ENCODE data around the gene DMC1.
"Not testable (repeated sequence)": the region's sequence is repeated elsewhere in the genome, so short reads cannot be mapped to it uniquely, and the experiment has no call there.

DMC1 gene, protein sequence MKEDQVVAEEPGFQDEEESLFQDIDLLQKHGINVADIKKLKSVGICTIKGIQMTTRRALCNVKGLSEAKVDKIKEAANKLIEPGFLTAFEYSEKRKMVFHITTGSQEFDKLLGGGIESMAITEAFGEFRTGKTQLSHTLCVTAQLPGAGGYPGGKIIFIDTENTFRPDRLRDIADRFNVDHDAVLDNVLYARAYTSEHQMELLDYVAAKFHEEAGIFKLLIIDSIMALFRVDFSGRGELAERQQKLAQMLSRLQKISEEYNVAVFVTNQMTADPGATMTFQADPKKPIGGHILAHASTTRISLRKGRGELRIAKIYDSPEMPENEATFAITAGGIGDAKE

DNA sequence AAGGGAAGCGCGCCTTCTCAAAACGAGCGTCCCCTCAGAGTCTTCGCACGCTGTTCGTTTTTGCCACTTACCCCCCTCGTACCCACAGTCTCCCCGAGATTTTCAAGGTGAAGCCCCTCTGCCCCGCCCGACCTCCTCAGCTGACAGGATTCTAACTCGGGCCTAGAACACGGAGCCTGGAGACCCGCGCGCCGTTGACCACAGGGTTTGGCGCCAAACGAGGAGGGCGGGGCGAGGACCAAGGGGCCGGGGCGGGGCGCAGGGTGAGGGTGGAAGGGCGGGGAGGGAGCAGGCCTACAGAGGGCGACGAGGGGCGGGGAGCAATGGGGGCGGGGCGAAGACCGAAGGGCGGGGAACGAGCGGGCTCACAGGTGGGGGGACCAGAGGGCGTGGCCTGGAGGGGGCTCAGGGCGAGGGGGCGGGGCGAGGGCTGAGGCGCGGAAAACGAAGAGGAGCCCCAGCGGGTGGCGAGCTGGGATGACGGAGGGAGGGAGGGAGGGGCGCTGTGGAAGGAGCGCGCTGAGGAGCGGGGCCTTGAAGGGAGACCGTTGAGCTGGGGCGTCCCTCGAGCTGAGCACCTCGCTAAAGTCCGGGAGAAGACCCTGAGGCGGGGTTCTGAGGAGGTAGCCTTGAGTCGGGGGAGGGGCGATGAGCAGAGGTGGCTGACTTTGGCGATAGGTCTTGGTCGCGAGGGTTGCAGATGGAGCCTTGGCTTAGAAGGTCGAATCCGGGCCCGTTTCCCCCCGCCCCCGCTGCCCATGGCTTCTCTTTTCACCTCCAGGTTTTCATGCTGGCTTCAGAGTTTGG, at the start of gene DMC1:
DMC1 (minus strand) TSS at position 212 of the 807 bp plus-strand sequence. CDS start 1,927 bp downstream, outside the sequence.
- DNase-seq (ENCODE audit: low read depth in 2 of 2) = peak; percentile 98 to 99

DNA sequence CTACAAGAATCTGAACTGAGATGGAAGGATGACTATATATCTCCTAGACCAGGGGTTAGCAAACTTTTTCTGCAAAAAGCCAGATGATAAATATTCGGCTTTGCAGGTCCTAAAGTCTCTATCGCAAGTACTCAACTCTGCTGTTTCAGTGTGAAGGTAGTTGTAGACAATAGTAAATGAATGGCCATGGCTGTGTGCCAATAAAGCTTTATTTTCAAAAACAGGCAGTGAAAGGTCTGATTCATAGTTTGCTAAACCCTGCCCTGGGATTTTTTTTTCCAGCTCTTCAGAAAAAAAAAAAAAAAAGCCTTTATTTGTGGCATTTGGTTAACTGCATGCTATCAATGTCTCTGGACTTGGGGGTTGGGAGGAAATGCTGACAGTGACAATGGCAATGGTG, 48.7 kb upstream of the DMC1 start:
- no peak for DNase-seq (ENCODE audit: low read depth in 2 of 2)

DNA sequence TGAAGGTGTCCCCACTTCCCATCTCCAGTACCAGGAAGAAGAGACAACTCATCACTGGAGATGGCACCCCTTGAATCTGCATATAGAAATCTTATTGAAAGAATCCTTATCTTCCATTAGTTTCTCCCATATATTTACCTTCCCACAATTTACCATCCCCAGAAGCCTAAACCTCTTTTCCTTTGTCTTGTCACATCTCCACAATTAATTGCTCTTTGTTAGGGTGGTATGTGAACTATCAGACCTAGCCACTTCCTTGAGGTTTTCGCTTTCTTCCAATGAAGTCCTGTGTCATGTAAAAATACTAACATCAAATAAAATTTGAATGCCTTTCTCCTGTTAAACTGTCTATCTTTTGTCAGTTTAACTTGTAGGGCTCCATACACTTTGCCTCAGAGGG, 48.3 kb upstream of the DMC1 start:
- no peak for DNase-seq (ENCODE audit: low read depth in 2 of 2)

DNA sequence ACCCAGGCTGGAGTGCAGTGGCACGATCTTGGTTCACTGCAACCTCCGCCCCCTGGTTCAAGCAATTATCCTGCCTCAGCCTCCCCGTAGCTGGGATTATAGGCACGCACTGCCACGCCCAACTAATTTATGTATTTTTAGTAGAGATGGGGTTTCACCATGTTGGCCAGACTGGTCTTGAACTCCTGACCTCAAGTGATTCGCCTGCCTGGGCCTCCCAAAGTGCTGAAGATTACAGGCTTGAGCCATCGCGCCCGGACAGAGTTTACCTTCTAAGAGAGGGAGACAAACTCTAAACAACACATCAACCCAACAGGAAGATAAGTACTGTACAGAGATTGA, 45.1 kb upstream of the DMC1 start:
- DNase-seq (ENCODE audit: low read depth in 2 of 2) = not testable (repeated sequence)

DNA sequence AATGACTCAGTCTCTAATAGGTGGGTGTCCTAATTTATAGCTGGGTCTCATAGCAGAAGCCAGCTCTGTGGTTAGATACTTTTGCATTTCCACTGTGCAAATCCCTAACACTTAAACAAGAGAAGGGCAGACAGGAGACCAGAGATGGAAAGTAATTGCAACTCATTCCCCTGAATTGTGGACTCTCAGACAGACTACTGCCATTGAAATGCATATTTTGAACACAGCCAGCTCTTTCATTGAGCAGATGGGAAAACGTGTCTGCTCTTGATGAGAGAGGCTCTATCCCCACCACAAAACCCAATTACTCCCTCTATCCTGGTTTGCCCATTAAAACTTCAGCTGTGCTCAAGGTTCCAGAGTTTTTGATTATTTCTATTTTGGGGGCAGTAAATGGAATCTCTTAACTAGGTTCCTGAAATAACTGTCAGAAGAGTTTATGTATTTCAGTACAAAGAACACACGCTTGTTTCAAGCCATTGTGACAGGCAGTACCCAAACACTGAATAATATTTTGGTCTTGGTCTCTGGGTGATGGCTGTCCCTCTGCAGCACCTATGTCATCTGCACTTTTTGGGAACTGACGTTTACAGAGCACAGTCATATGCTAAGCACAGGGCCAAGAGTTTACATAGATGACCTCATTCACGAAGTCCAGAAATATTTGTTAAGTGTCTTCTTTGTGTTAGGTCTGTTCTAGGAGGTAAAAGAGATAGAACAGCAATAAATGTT, 44.5 kb upstream of the DMC1 start:
- no peak for DNase-seq (ENCODE audit: low read depth in 2 of 2)

DNA sequence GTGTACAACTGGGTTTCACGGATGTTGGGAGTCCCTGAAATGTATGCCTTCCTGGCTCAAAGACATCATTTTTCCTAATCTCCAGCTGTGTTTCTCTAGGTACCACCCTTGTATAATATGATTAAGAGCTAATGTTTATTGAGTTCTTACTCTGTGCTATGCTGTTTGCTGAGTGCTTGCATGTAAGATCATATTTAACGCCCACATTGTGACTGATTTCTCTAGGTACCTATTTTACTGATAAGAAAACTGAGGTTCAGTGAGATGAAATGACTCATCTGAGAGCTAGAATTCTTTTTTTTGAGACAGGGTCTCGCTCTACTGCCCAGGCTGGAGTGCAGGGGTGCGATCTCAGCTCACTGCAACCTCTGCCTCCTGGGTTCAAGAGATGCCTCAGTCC, 43.6 kb upstream of the DMC1 start:
- no peak for DNase-seq (ENCODE audit: low read depth in 2 of 2)

DNA sequence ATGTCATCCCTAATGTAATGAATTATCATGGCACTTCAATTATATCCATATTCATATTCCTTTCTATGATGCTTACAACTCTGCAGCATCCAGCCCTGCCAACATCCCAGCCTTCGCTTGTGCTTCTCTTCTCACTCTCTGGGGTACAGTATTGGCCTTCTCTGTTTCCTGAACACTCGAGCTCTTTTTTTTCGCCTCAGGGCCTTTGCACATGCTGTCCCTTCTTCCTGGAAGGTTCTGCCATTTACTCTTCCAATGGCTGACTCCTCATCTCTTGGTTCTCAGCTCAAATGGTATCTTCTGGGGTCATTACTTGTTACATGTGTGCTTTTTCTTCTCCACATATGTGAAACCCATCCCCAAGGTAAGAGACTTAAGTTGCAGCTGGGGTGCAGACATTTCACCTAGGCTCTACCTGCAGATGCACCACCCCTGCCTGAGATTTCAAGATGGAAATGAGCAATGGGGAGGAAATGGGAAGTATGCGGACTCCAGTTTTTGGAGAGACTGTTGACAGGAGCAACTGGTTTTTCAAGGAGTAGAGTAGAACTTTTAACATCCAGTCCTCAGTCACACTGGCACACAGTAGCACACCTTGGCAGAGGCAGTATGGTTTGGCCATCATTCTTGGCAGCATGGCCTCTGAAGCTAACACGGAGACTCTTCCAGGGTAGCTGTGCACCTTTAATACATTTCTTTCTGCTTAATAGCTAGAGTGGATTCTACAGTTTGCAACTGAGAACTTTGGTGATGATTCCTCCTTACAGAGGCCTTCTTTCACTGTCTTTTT, 42.4 kb upstream of the DMC1 start:
- no peak for DNase-seq (ENCODE audit: low read depth in 2 of 2)

DNA sequence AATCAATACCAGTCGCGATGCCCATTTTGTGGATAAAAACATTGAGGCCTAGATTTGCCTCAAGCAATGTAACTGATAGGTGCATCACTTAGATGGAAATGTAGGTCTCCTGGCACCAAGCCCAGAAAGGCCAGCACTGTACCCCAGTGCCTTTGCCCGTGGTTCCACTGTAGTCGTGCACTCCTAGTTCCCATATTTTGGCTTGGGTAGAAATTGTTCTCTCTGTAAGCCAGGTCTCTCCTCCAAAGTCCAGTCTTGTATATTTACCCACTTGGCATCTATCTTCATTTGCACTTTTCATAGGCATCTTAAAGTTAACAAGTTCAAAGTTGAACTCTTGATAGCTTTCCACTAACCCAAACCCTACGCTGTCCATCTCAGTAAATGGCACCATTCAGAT, 41.6 kb upstream of the DMC1 start:
- no peak for DNase-seq (ENCODE audit: low read depth in 2 of 2)

DNA sequence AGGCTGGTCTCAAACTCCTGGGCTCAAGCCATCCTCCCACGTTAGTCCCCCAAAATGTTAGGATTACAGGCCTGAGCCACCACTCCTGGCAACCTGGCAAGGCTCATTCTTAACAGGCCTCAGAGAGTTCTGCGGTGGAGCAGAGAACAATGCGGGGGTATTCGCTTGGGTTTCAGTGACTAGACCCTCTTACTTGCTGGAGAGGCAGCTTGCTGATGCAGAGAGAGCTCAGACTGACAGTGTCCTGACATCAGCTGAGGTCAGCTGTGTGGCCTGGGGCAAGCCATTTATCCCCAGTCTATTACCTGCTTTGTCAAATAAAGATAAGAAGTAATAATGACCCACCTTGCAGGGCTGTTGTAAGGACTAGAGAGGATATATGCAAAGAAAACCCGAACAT, 40.3 kb upstream of the DMC1 start:
- DNase-seq (ENCODE audit: low read depth in 2 of 2) = no peak

DNA sequence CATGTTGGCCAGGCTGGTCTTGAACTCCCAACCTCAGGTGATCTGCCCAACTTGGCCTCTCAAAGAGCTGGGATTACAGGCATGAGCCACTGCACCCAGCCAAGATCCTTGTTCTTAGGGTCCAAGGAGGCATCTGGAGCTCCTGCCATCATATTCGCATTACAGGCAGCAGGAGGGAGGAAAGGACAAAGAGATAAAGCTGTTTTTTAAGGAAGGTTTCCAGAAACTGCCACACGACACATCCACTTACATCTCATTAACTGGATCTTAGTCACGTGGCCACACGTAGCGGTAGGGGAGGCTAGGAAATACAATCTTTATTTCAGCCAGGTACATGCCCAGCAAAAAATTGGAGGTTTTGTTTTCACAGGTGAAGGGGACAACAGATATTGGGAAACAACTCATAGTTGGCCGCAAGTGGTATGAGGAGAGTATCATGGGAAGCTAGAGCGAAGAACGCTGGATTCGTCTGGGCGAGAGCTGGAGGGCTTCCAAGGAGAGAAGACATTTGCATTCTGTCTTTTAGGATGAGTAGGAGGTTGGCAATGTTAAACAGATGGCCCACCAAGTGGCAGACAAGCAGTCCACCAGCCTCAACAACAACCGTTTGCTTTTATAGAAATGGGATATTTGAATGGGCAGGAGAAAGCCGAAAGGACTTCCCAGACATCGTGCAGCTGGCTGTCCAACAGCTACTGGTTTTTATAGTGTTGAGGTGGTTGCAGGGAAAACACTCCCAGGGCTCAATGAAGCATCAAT, 39.2 kb upstream of the DMC1 start:
- no peak for DNase-seq (ENCODE audit: low read depth in 2 of 2)

DNA sequence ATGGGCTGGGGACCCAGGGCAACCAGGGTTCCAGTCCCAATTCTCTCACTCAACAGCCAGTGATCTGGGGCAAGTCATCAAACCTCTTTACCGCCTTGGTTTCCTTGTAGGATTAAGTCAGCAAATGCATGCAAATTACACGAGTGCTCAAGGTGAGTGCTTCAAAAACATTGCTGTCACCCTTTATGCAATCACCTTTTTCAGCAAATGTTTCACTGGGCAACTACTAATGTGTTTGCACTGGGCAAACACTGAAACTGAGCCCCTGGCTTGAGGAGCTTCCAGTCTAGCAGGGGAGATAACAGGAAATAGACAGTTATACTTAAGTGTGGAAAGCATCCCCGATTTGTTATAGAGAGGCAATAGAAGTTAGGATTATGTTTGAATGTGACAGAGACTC, 37.7 kb upstream of the DMC1 start:
- DNase-seq (ENCODE audit: low read depth in 2 of 2) = no peak

DNA sequence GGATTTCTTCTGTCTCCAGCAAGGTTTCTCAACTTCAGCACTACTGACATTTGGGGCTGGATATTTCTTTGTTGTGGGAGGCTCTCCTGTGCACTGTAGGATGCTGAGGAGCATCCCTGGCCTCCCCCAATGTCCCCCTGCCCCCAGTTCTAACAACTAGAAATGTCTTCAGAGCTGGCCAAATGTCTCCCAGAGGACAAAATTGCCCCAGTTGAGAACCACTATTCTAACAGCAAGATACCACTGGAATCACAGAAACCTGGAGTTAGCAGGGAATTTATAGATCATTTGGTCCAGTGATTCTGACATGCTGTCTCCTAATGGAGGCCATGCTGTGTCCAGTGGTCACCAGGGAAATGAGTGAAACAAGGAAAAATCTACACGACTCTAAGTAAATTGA, 32.2 kb upstream of the DMC1 start:
- no peak for DNase-seq (ENCODE audit: low read depth in 2 of 2)

DNA sequence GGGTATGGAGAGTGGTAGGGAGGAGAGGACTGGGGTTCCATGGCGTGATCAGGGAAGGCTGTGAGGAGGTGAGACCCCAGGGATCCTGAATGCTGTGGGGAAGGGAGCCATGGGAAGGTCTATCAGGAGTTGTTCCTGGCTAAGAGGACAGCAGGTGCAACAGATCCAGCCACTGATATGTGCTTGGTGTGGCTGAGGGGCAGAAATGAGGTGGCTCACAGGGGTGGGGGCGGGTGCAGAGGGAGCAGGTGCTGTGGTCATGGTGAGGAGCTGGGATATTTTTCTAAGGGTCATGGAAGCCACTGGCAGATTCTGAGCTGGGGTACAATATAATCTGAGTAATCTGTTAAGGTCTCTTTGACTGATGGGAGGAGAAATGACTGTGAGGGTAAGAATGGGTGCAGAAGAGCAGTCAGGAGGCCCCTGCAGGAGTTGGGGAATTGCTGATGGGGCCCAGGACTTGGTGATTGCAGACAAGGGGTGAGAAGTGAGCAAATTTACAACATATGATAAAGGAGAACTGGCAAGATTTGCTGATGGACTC, 31.3 kb upstream of the DMC1 start:
- DNase-seq (ENCODE audit: low read depth in 2 of 2) = no peak

DNA sequence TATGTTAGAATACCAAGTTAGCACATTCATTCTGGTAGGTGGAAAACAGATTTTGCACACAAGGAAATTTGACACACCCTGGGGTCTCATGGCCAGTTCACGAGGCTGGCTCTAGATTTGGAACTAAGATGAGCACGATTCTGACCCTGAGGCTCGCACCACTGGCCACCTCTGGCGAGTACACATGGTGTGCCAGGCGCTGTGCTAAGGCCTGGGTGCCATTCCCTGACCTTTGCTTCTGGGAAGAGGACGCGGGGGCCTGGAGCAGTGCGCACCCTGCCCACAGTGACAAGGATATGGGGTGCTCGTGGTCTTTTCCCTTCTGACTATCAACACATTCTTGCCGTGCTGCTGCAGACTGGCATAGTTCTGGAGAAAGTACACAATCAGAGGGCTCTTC, 29.5 kb upstream of the DMC1 start:
- DNase-seq (ENCODE audit: low read depth in 2 of 2) = no peak

DNA sequence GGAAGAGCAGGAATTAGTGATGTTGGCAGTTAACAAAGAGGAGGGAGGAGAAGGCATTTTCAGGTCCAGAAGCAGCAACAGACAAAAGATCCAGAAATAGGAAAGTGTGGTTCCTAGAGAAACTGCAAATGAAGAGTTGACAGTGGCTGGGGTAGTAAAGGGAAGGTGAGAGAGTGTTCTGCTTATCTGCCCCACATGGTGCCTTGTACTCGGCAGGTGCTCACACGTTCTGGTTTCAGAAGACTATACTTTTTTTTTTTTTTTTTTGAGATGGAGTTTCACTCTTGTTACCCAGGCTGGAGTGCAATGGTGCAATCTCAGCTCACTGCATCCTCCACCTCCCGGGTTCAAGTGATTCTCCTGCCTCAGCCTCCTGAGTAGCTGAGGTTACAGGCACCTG, 12.9 kb upstream of the DMC1 start:
- not testable (repeated sequence) for DNase-seq (ENCODE audit: low read depth in 2 of 2)

DNA sequence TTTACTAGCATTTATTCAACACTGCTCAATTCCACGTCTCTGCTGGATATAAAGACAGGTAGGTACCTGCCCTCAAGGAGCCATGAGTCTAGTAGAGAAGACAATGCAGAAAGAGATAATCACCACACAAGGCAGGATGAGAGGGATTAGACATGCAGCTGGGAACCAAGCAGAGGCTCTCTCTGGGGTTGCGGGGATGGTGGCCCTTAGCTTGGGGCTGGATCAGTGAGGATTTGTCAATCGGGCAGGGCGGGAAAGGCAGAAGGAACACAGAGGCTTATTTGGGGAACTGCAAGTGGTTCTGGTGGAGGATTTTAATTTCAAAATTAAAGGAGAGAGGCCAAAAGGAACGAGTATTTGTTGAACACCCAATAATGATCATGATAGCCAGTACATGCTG, 8.5 kb upstream of the DMC1 start:
- DNase-seq (ENCODE audit: low read depth in 2 of 2) = no peak

DNA sequence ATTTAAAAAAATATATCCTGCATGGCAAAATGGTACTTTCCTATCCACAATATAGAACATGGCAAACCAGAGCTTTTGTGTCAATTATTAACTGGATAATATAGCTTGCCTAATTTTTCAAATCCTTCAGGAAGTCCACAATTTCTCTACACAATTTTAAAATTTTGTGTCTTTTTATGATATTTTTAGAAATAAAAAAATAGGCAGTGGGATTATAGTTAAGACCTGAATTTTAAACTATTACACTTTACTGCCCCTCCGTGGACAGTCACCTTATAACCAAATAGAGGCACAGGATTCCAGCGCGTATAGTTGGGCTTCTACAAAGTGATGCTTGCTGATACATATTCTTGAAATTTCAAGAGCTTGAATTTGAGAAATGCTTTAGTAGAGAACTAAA, 2.1 kb upstream of the DMC1 start:
- DNase-seq (ENCODE audit: low read depth in 2 of 2) = peak in 1 of 2 donors; percentile 44

DNA sequence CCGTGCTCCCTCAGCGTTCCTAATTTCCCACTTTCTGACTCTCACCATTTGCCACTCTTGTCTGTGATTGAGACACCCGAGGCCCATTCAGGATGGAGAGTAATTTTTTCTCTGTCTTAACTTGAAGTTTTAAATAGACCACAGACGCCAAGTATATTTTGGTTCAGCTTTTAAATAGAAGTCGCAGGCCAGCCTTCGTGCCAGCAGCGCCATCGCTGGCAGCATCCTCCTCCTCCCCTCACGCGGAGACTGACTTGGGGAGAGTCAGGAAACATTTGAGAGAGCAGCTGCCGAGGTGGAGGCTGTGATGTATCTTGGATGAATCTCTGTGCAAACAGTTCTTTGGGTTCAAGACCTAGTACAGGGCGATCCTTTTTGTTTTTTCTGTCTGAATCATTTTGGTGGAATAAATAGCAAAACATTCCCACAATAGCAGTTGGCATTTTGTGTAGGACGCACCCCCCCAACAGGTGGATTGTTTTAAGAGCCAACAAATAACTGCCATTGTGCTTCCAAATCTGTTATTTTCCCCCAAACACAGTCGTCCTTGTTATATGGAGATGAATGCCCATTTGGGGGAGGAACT, 889 bp upstream of the DMC1 start:
- DNase-seq (ENCODE audit: low read depth in 2 of 2) = peak in 1 of 2 donors; percentile 3

DNA sequence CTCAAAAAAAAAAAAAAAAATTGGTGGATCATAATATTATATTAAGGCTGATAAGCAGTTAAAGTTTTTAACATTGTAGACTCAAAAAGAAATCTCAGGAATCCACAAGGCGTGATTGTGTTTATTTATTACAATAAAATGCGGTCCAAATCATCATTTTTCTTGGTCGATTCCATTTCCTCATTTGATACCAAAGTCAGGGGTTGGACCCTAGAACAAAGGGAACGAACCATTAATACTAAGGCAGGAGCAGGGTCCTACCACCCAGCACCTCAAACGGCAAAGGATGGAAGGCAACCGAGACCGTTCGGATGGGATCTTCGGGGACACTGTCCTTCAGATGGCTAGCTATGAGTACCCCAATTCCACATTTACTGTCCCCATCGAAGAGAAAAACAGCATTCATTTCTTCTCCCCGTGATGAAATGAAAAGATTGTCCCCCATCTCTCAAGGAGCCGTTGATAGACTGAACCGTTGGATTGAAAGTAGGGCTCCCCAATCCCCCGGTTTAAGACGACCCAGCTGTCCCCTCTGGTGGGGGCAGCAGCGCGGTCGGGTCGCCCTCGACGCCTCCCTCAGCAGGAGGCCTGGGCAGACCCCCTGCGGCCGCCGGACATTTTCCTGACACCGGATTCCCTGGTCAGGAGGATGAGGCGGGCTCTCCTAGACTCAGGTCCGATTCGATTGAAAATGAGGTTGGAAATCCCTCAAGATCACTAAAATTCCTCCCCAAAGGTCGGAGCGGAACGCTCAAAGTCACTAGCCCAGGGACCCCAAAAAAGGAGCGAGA, 607 bp downstream of the DMC1 start:
- DNase-seq (ENCODE audit: low read depth in 2 of 2) = no peak

All from stimulated activated CD4-positive, alpha-beta T cell treated with anti-CD3 and anti-CD28 coated beads, Interleukin-1b, Interleukin-23, amount 100 ng/mL, for 4 hours (primary cell).